Nephron (organoid): Measurements from ENCODE around the gene ZNF800.

Experiments used
- H3K27ac Mint-ChIP-seq, 3 experiments: 2 replicates each; pipeline ENCODE4 v1.8.0; 2020; ENCODE audit warnings: mixed read lengths in 3 of 3, mild to moderate bottlenecking in 2 of 3, moderate library complexity in 1 of 3
- H3K27me3 Mint-ChIP-seq: 2 replicates; pipeline ENCODE4 v1.8.0; 2021; ENCODE audit warnings: low read depth, mild to moderate bottlenecking, moderate library complexity, mixed read lengths
- H3K36me3 Mint-ChIP-seq: 2 replicates; pipeline ENCODE4 v1.8.0; 2020; ENCODE audit warnings: low read depth, mixed read lengths
- H3K4me1 Mint-ChIP-seq: 2 replicates; pipeline ENCODE4 v1.8.0; 2020; ENCODE audit warnings: mixed read lengths
- H3K4me3 Mint-ChIP-seq, 3 experiments: 2 replicates each; pipeline ENCODE4 v1.8.0; 2020; ENCODE audit warnings: mild to moderate bottlenecking in 3 of 3, mixed read lengths in 3 of 3, moderate library complexity in 2 of 3
- H3K9me3 Mint-ChIP-seq: 2 replicates; pipeline ENCODE4 v1.8.0; 2020; ENCODE audit warnings: mixed read lengths
- TF ChIP-seq, protein P1 (sequence below), 3 experiments: fragments of 200-600 bp; sonication (generic); IDR thresholded peaks; one replicate each; pipeline ENCODE4 v1.5.0; 2021; ENCODE audit warnings: antibody characterized with exemption in 3 of 3; ENCODE audit not compliant: unreplicated experiment in 3 of 3

The ZNF800 gene

GRCh38 chr7:127365164-127365956, 27.1 kb downstream of the ZNF800 start:
- TF ChIP-seq, protein P1, sequence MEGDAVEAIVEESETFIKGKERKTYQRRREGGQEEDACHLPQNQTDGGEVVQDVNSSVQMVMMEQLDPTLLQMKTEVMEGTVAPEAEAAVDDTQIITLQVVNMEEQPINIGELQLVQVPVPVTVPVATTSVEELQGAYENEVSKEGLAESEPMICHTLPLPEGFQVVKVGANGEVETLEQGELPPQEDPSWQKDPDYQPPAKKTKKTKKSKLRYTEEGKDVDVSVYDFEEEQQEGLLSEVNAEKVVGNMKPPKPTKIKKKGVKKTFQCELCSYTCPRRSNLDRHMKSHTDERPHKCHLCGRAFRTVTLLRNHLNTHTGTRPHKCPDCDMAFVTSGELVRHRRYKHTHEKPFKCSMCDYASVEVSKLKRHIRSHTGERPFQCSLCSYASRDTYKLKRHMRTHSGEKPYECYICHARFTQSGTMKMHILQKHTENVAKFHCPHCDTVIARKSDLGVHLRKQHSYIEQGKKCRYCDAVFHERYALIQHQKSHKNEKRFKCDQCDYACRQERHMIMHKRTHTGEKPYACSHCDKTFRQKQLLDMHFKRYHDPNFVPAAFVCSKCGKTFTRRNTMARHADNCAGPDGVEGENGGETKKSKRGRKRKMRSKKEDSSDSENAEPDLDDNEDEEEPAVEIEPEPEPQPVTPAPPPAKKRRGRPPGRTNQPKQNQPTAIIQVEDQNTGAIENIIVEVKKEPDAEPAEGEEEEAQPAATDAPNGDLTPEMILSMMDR (IDR thresholded peaks at IDR 0.05; ENCODE audit: unreplicated experiment in 3 of 3), result no peak
- H3K4me1 Mint-ChIP-seq, result no peaks in the 10 kb centered on the region
- H3K36me3 Mint-ChIP-seq, result peaks cover 15% of the 10 kb centered on the region
- H3K27ac Mint-ChIP-seq, result no peak overlapping the region
- no peaks in the 10 kb centered on the region for H3K27me3 Mint-ChIP-seq
- H3K4me3 Mint-ChIP-seq, result no peak overlapping the region
- no peaks in the 10 kb centered on the region for H3K9me3 Mint-ChIP-seq

DNA sequence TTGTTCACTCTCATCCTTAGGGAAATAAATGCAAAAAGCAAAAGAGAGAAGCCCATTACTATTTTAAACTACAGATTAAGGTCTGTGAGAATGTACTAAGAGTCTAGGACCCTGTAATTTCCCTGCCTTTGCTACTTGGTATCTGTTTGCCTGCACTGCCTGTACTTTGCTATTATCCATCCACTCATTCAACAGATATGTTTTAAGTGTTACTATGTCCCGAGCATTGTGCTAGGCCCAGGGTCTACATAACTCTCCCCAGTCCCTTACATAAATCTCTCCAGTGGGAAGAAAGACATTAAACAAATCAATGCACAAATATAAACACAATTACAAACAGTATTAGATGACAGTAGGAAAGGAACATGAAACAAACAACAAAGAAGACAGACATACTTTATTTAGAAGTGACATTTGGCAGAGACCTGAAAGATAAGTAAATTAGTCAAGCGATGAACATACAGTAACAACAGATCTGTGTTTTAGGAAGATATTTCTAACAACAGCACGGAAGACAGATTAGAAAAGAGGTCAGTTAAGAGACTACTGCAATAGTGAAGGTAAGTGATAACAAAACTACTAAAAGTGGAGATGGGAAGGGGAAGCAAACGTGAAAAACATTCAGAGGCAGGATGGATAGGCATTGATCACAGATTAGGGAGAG, 30.0 kb downstream of the ZNF800 start:
- Mint-ChIP-seq H3K9me3 (no peaks in the 10 kb centered on the region), H3K4me3 (no peak overlapping the region), H3K27ac (no peak overlapping the region), H3K4me1 (no peaks in the 10 kb centered on the region), H3K36me3 (peaks cover 8% of the 10 kb centered on the region), H3K27me3 (no peaks in the 10 kb centered on the region)
- TF ChIP-seq, protein P1 (IDR thresholded peaks at IDR 0.05; ENCODE audit: unreplicated experiment in 3 of 3), result no peak

DNA sequence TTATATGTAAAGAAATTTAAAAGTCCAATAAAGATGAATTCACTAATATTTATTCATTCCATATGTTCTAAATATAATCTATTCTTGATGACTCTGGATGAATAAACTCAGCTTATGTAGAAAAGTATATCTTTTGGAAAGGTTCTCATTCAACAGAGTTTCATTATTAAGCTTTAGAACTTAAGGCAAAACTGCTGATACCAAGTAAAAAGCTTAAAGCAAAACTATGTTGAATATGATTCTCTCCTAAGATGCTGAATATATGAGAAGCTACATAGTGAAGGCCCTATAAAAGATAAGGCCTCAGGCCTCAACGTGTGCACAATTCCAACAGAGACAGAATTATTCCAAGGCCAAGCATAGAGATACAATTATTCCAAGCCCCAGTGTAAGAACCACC, 30.8 kb downstream of the ZNF800 start:
- Mint-ChIP-seq H3K27me3 (no peaks in the 10 kb centered on the region), H3K4me1 (no peaks in the 10 kb centered on the region), H3K36me3 (peaks cover 6% of the 10 kb centered on the region), H3K27ac (no peak overlapping the region), H3K4me3 (no peak overlapping the region), H3K9me3 (no peaks in the 10 kb centered on the region)
- TF ChIP-seq, protein P1 (IDR thresholded peaks at IDR 0.05; ENCODE audit: unreplicated experiment in 3 of 3), result no peak

GRCh38 chr7:127359011-127359410, 33.5 kb downstream of the ZNF800 start:
- Mint-ChIP-seq H3K27ac (no peak overlapping the region), H3K4me3 (no peak overlapping the region), H3K27me3 (no peaks in the 10 kb centered on the region), H3K4me1 (no peaks in the 10 kb centered on the region), H3K9me3 (no peaks in the 10 kb centered on the region), H3K36me3 (peaks cover 4% of the 10 kb centered on the region)
- TF ChIP-seq, protein P1 (IDR thresholded peaks at IDR 0.05; ENCODE audit: unreplicated experiment in 3 of 3), result no peak

- Mint-ChIP-seq H3K27ac (no peak overlapping the region), H3K9me3 (no peaks in the 10 kb centered on the region), H3K4me1 (no peaks in the 10 kb centered on the region), H3K27me3 (no peaks in the 10 kb centered on the region), H3K4me3 (no peak overlapping the region), H3K36me3 (no peaks in the 10 kb centered on the region)
- TF ChIP-seq, protein P1 (IDR thresholded peaks at IDR 0.05; ENCODE audit: unreplicated experiment in 3 of 3), result no peak
Measured at GRCh38 chr7:127353897-127354296, 38.6 kb downstream of the ZNF800 start.
